Osteoblast (primary cell): ENCODE results near the gene OSCAR. TPM values are rescaled to one million over a fixed set of nuclear protein-coding genes. Genes with fewer than 3 reads are reported as not detected.

ENCODE experiments used
- DNase-seq: peaks from one replicate; pipeline ENCODE4 v3.0.0; 2011; ENCODE audit warnings: low spot score, mixed read lengths; ENCODE audit not compliant: insufficient read length; ENCODE audit errors: missing footprints
- H2AFZ ChIP-seq: 2 replicates; pipeline ENCODE4 v1.6.0; 2011; ENCODE audit warnings: mild to moderate bottlenecking, low read length
- H3K27ac ChIP-seq: 2 replicates; pipeline ENCODE4 v1.5.1; 2011; ENCODE audit warnings: mild to moderate bottlenecking, low read depth, low read length, moderate library complexity
- H3K27me3 ChIP-seq: 2 replicates; pipeline ENCODE4 v1.6.0; 2012; ENCODE audit warnings: mild to moderate bottlenecking, control low read depth, inconsistent platforms, low read length, moderate library complexity; ENCODE audit not compliant: insufficient read depth
- H3K36me3 ChIP-seq: 2 replicates; pipeline ENCODE4 v1.5.1; 2011; ENCODE audit warnings: mild to moderate bottlenecking, low read length, control low read depth, moderate library complexity; ENCODE audit not compliant: insufficient read depth
- H3K4me1 ChIP-seq: 2 replicates; pipeline ENCODE4 v1.5.1; 2011; ENCODE audit warnings: mild to moderate bottlenecking, low read length, control low read depth, moderate library complexity; ENCODE audit not compliant: insufficient read depth
- H3K4me2 ChIP-seq: 2 replicates; pipeline ENCODE4 v1.6.0; 2011; ENCODE audit warnings: mild to moderate bottlenecking, low read length; ENCODE audit not compliant: insufficient read depth
- H3K4me3 ChIP-seq: fragments of 200-600 bp; sonication (generic); 3 replicates; pipeline ENCODE4 v1.5.1; 2012; ENCODE audit warnings: mild to moderate bottlenecking, low read length, inconsistent platforms; ENCODE audit not compliant: insufficient read depth
- H3K79me2 ChIP-seq: 2 replicates; pipeline ENCODE4 v1.6.0; 2012; ENCODE audit warnings: mild to moderate bottlenecking, low read length, control low read depth, inconsistent platforms; ENCODE audit not compliant: insufficient read depth
- H3K9me3 ChIP-seq: 2 replicates; pipeline ENCODE4 v1.5.1; 2011; ENCODE audit warnings: low read depth, low read length, control low read depth
- H4K20me1 ChIP-seq: 2 replicates; pipeline ENCODE4 v1.6.0; 2012; ENCODE audit warnings: mild to moderate bottlenecking, low read length, control low read depth; ENCODE audit not compliant: insufficient read depth
- total RNA-seq: library from RNA; depleted of rRNA; stranded (reverse); fragments of >200 nt; gene quantifications from 2 replicates; pipeline ENCODE4 v1.2.3, GENCODE V29; 2012
- TF ChIP-seq, protein P1 (sequence below): IDR thresholded peaks from 2 replicates; pipeline ENCODE4 v1.5.1; 2011; ENCODE audit warnings: mild to moderate bottlenecking, low read depth, low read length, moderate library complexity; ENCODE audit errors: extremely low read depth

The OSCAR gene
- total RNA-seq, 1 donor, result 0.36 TPM

DNA sequence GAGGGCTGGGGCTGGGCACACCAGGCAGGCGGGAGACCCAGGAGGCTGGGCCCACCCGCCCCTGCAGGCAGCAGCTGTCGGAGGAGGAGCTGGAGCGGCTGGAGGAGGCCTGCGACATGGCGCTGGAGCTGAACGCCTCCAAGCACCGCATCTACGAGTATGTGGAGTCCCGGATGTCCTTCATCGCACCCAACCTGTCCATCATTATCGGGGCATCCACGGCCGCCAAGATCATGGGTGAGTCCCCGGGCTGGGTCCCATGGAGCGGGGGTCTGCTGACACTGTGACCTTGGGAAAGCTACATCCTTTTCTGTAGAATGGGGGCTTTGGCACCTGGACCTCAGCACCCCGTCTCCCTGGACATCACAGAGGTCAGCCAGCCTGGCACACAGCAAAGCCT, 23.1 kb upstream of the OSCAR start:
- no peak overlapping the region for H3K27ac ChIP-seq
- peaks cover 46% of the 10 kb centered on the region for H3K36me3 ChIP-seq
- H3K4me1 ChIP-seq, result no peaks in the 10 kb centered on the region
- no peaks in the 10 kb centered on the region for H4K20me1 ChIP-seq
- no peaks in the 10 kb centered on the region for H3K27me3 ChIP-seq
- H3K4me3 ChIP-seq, result no peak overlapping the region
- H3K9me3 ChIP-seq, result no peaks in the 10 kb centered on the region
- TF ChIP-seq, protein P1, sequence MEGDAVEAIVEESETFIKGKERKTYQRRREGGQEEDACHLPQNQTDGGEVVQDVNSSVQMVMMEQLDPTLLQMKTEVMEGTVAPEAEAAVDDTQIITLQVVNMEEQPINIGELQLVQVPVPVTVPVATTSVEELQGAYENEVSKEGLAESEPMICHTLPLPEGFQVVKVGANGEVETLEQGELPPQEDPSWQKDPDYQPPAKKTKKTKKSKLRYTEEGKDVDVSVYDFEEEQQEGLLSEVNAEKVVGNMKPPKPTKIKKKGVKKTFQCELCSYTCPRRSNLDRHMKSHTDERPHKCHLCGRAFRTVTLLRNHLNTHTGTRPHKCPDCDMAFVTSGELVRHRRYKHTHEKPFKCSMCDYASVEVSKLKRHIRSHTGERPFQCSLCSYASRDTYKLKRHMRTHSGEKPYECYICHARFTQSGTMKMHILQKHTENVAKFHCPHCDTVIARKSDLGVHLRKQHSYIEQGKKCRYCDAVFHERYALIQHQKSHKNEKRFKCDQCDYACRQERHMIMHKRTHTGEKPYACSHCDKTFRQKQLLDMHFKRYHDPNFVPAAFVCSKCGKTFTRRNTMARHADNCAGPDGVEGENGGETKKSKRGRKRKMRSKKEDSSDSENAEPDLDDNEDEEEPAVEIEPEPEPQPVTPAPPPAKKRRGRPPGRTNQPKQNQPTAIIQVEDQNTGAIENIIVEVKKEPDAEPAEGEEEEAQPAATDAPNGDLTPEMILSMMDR, result no peak
- H3K79me2 ChIP-seq, result no peaks in the 10 kb centered on the region
- H2AFZ ChIP-seq, result no peak overlapping the region
- no peak overlapping the region for H3K4me2 ChIP-seq
- DNase-seq, result no peak

DNA sequence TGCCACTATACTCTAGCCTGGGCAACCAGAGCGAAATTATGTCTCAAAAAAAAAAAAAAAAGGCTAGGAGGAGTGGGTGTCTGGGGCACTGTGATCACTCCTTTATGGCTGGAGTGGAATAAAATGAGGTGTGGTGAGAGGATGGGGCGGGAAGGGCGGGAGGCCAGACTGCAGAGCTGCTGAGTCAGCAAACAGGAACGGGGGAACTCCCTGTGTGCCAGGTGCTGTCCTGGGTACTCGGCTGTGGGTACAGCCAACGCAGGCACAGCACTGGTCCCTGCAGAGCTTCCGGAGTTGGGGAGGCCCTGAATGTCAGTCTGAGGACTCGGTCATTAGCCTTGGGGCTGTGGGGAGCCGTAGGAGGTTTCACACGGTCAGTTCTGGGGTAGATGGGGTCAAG, 20.7 kb upstream of the OSCAR start:
- Histone ChIP-seq H2AFZ (no peak overlapping the region), H3K4me3 (no peak overlapping the region), H3K36me3 (peaks cover 49% of the 10 kb centered on the region), H3K27ac (no peak overlapping the region), H3K79me2 (peaks cover 17% of the 10 kb centered on the region), H3K4me2 (no peak overlapping the region), H3K4me1 (peaks cover 4% of the 10 kb centered on the region), H3K9me3 (no peaks in the 10 kb centered on the region), H3K27me3 (no peaks in the 10 kb centered on the region), H4K20me1 (peaks cover 7% of the 10 kb centered on the region)
- DNase-seq, result peak; percentile 73
- TF ChIP-seq, protein P1, result no peak

DNA sequence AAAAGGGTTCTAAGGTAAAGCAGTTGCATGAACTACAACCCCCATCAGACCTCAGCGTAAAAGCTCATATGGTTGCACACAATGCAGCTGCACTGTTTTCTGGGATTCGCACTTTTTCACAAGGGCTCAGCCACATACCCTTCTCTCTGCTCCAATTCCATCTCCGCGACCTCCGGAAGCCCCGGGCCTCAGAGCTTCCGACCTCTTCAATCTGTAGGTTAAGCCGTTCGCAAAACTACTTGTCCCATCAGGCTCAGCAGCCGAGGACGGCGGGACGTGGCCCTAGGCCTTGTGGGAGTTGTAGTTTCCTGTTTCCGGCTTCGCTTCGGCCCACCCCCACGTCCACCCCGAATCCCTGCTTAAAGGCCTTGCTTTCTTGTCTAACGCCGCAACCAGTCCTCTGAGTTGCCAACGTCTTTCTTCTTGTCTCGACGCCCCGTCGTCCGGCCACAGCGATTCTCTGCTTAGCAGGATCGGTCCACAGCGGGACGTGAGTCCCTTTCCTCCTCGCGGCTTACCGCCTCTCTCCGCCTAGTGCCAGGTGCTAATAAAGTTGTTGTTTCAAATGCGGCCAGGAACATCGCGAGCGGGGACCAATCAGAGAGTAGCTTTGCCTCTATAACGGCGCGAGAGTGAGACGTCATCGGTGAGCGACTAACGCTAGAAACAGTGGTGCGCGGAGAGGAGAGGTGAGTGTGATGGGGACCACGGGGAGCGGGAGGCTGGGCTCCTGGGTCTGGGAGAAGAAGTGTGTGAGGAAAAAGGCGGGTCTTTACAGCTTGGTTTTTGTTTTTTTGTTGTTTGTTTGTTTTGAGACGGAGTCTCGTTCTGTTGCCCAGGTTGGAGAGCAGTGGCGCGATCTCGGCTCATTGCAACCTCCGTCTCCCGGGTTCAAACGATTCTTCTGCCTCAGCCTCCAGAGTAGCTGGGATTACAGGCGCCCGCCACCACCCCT, 14.8 kb upstream of the OSCAR start, which contains the start of the genes PRPF31 and TFPT:
TSS of gene PRPF31 (plus strand) at position 646 of the 955 bp plus-strand sequence. CDS start 2,525 bp downstream, outside the sequence.
TSS of gene TFPT (minus strand) at position 549 of the 955 bp plus-strand sequence. CDS start at position 161, 388 bp downstream.
- peaks cover 9% of the 10 kb centered on the region for H3K4me1 ChIP-seq
- H3K79me2 ChIP-seq, result peaks cover 45% of the 10 kb centered on the region
- H4K20me1 ChIP-seq, result peaks cover 9% of the 10 kb centered on the region
- H3K27me3 ChIP-seq, result no peaks in the 10 kb centered on the region
- no peaks in the 10 kb centered on the region for H3K9me3 ChIP-seq
- peak within 1 kb of the TSS; percentile 81 for H3K27ac ChIP-seq
- H3K4me3 ChIP-seq, result peak within 1 kb of the TSS; percentile 85
- TF ChIP-seq, protein P1, result no peak
- H3K36me3 ChIP-seq, result peaks cover 24% of the 10 kb centered on the region
- peak within 1 kb of the TSS; percentile 97 for H2AFZ ChIP-seq
- H3K4me2 ChIP-seq, result peak within 1 kb of the TSS; percentile 90
- peak; percentile 99 for DNase-seq
